ENCODE data around the gene SHISA7. TPM values are rescaled to one million over a fixed set of nuclear protein-coding genes. Genes with fewer than 3 reads are reported as not detected.

SHISA7 gene
- total RNA-seq, 4 donors from 2014 or later: not detected

DNA sequence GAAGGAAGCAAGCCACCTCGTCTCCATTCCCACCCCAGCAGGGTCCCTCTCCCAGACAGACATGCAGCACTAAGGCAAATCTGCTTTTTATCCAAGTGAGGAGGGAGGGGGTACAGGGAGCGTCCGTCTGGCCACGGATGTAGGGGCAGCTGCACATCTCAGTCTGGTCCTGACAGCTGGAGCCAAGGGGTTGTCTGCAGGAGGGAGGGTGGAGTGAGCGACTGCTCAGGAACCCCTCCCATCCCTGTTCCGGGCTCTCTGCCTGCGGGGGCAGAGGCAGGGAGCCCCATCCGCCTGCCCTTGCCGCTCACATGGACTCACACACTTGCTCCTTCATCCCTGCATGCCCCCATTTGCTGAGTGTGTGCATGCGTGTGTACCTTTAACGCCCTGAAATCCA, 63.9 kb downstream of the SHISA7 start:
- H3K4me3 ChIP-seq: no peak overlapping the region
- DNase-seq: no peak
- H3K36me3 ChIP-seq: no peaks in the 10 kb centered on the region
- peaks cover 0 to 16% of the 10 kb centered on the region in 2 donors for H3K27me3 ChIP-seq
- no peaks in the 10 kb centered on the region for H3K9me3 ChIP-seq
- peaks cover 4 to 5% of the 10 kb centered on the region in 2 donors for H3K4me1 ChIP-seq
- intact Hi-C loops (cut with DNase I; ENCODE audit: low total_unique reads): no loop called here
- no peak overlapping the region for H3K27ac ChIP-seq
- TF ChIP-seq, protein P1, sequence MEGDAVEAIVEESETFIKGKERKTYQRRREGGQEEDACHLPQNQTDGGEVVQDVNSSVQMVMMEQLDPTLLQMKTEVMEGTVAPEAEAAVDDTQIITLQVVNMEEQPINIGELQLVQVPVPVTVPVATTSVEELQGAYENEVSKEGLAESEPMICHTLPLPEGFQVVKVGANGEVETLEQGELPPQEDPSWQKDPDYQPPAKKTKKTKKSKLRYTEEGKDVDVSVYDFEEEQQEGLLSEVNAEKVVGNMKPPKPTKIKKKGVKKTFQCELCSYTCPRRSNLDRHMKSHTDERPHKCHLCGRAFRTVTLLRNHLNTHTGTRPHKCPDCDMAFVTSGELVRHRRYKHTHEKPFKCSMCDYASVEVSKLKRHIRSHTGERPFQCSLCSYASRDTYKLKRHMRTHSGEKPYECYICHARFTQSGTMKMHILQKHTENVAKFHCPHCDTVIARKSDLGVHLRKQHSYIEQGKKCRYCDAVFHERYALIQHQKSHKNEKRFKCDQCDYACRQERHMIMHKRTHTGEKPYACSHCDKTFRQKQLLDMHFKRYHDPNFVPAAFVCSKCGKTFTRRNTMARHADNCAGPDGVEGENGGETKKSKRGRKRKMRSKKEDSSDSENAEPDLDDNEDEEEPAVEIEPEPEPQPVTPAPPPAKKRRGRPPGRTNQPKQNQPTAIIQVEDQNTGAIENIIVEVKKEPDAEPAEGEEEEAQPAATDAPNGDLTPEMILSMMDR (IDR thresholded peaks at IDR 0.05): no peak
- TF ChIP-seq POLR2A (IDR thresholded peaks at IDR 0.05): no peak

Other genes starting within 250 kb of the SHISA7 start
- gene PTPRH, start 233.8 kb downstream of the SHISA7 start, total RNA-seq: 1 to 10 TPM in 2 of 4 donors, under 1 TPM in 1, not detected in 1; 0.29 to 3.8 (median 3.2) TPM
- gene TMEM86B, start 214.5 kb downstream of the SHISA7 start, total RNA-seq: 1 to 10 TPM in 3 of 4 donors, not detected in 1; 1.8 to 7.9 (median 2.4) TPM
- 10 to 100 TPM in 2 of 4 donors, 1 to 10 TPM in 2; 5.6 to 70.4 (median 16.3) TPM for gene PPP6R1, start 184.3 kb downstream of the SHISA7 start, total RNA-seq
- 10 to 100 TPM in 3 of 4 donors, 1 to 10 TPM in 1; 1.3 to 37.4 (median 25.6) TPM for gene HSPBP1, start 163.2 kb downstream of the SHISA7 start, total RNA-seq
- 10 to 100 TPM in 2 of 4 donors, 1 to 10 TPM in 1, not detected in 1; 4.1 to 17.1 (median 12.0) TPM for gene BRSK1, start 159.3 kb downstream of the SHISA7 start, total RNA-seq
- 1 to 10 TPM in 1 of 4 donors, not detected in 3; 2.6 TPM for gene TMEM150B, start 118.0 kb downstream of the SHISA7 start, total RNA-seq
- gene KMT5C, start 103.4 kb downstream of the SHISA7 start, total RNA-seq: 10 to 100 TPM; 12.4 to 65.6 (median 15.9) TPM
- gene COX6B2, start 88.6 kb downstream of the SHISA7 start, total RNA-seq: 1 to 10 TPM in 1 of 4 donors, under 1 TPM in 1, not detected in 2; 0.14 to 4.6 TPM
- gene GARIN5B, start 80.0 kb downstream of the SHISA7 start, total RNA-seq: under 1 TPM in 1 of 4 donors, not detected in 3; 0.18 TPM
- gene IL11, start 72.8 kb downstream of the SHISA7 start, total RNA-seq: 1 to 10 TPM in 1 of 4 donors, not detected in 3; 1.6 TPM
- 1 to 10 TPM in 1 of 4 donors, not detected in 3; 1.1 TPM for gene TMEM190, start 66.5 kb downstream of the SHISA7 start, total RNA-seq
- gene TMEM238, start 59.0 kb downstream of the SHISA7 start, total RNA-seq: 1 to 10 TPM in 1 of 4 donors, under 1 TPM in 1, not detected in 2; 0.83 to 2.3 TPM
- gene RPL28, start 57.4 kb downstream of the SHISA7 start, total RNA-seq: 1,000 to 10,000 TPM in 1 of 4 donors, 100 to 1,000 TPM in 2, 10 to 100 TPM in 1; 20.7 to 1,084 (median 431) TPM
- 100 to 1,000 TPM in 1 of 4 donors, 10 to 100 TPM in 2, 1 to 10 TPM in 1; 3.2 to 141 (median 21.5) TPM for gene UBE2S, start 35.5 kb downstream of the SHISA7 start, total RNA-seq
- gene ISOC2, start 18.3 kb upstream of the SHISA7 start, total RNA-seq: 10 to 100 TPM in 3 of 4 donors, 1 to 10 TPM in 1; 1.2 to 78.6 (median 23.8) TPM
- not detected for gene C19orf85, start 21.5 kb upstream of the SHISA7 start, total RNA-seq
- gene ZNF628, start 33.3 kb upstream of the SHISA7 start, total RNA-seq: 10 to 100 TPM in 2 of 4 donors, 1 to 10 TPM in 1, not detected in 1; 1.0 to 29.5 (median 11.9) TPM
- gene NAT14, start 41.9 kb upstream of the SHISA7 start, total RNA-seq: 10 to 100 TPM; 16.8 to 44.3 (median 19.6) TPM
- gene SSC5D, start 45.1 kb upstream of the SHISA7 start, total RNA-seq: 10 to 100 TPM in 3 of 4 donors, 1 to 10 TPM in 1; 5.0 to 50.8 (median 36.0) TPM
- gene SBK2, start 93.8 kb upstream of the SHISA7 start, total RNA-seq: not detected
- gene SBK3, start 102.2 kb upstream of the SHISA7 start, total RNA-seq: under 1 TPM in 2 of 4 donors, not detected in 2; 0.34 to 0.35 TPM
- 10 to 100 TPM in 1 of 4 donors, 1 to 10 TPM in 1, not detected in 2; 4.4 to 21.9 TPM for gene ZNF579, start 137.5 kb upstream of the SHISA7 start, total RNA-seq
- 10 to 100 TPM in 1 of 4 donors, 1 to 10 TPM in 1, under 1 TPM in 2; 0.26 to 19.3 (median 2.4) TPM for gene FIZ1, start 156.2 kb upstream of the SHISA7 start, total RNA-seq
- 10 to 100 TPM in 3 of 4 donors, 1 to 10 TPM in 1; 5.4 to 20.4 (median 14.6) TPM for gene ZNF524, start 157.0 kb upstream of the SHISA7 start, total RNA-seq
- gene ZNF865, start 162.3 kb upstream of the SHISA7 start, total RNA-seq: 10 to 100 TPM in 1 of 4 donors, 1 to 10 TPM in 2, not detected in 1; 2.0 to 24.2 (median 3.2) TPM
- gene ZNF784, start 181.3 kb upstream of the SHISA7 start, total RNA-seq: 1 to 10 TPM; 4.1 to 9.6 (median 7.4) TPM
- gene ZNF580, start 197.7 kb upstream of the SHISA7 start, total RNA-seq: 10 to 100 TPM in 3 of 4 donors, 1 to 10 TPM in 1; 4.8 to 69.8 (median 19.1) TPM
- 10 to 100 TPM in 3 of 4 donors, 1 to 10 TPM in 1; 2.8 to 30.3 (median 12.8) TPM for gene ZNF581, start 200.3 kb upstream of the SHISA7 start, total RNA-seq
- gene CCDC106, start 204.9 kb upstream of the SHISA7 start, total RNA-seq: 10 to 100 TPM in 1 of 4 donors, 1 to 10 TPM in 3; 2.9 to 25.0 (median 6.7) TPM
- 100 to 1,000 TPM in 1 of 4 donors, 10 to 100 TPM in 2, 1 to 10 TPM in 1; 10.0 to 165 (median 58.1) TPM for gene U2AF2, start 211.7 kb upstream of the SHISA7 start, total RNA-seq
- gene EPN1, start 231.9 kb upstream of the SHISA7 start, total RNA-seq: 10 to 100 TPM; 27.9 to 88.4 (median 51.7) TPM

Measured in uterus (tissue), 4 donors.